NCI-H1105 treated with DMSO at 0.1 percent for 48 hours (cell line): Measurements from ENCODE around the gene TNS4.

Experiments
- DNase-seq: peaks from one replicate; lab custom pipeline; 2025; lab: John Stamatoyannopoulos, UW

Gene TNS4

DNA sequence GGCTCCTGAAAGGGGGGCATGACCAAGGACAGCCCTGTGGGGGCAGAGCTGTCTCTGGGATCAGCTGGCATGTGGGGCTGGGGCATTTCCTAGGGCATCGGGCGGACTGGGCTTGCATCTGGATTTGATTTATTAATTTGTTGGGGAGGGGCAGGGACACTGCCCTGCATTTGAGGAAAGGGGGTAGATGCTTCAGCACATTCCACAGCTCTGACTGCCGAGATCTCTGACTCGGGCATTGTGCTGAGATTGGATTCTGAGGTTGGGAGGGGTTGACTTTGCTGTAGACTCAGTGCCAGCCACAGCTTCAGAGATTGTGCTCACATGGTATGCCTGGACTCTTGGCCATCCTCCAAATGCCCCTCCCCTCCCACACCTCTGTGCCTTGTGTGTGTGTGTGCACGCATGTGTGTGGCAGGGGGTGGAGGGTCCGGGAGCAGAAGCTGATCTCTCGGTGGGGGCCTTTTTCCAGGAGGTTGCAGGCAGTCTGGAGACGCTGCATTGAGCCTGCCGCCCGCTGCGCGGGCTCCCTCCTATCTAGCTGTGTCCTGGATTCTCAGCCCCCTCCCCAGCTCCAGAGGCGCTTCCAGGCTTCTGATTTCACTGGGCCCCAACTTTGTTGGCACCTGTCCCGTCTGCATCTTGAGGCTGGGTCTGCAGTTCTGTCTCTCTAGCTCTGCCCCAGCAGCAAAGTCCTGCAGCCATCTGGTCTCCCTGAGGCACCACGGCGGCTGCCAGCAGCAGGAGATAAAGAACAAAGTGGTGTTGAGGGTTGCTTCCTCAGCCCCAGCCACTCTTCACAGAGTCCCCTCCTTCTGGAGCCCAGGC, 43.2 kb downstream of the TNS4 start:
- DNase-seq: no peak

DNA sequence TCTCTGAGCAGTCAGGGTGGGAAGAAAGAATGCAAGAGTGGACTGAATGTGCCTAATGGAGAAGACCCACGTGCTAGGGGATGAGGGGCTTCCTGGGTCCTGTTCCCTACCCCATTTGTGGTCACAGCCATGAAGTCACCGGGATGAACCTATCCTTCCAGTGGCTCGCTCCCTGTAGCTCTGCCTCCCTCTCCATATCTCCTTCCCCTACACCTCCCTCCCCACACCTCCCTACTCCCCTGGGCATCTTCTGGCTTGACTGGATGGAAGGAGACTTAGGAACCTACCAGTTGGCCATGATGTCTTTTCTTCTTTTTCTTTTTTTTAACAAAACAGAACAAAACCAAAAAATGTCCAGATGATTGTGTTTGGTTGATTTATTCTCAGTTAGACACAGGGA, 44.1 kb downstream of the TNS4 start:
- DNase-seq: no peak

DNA sequence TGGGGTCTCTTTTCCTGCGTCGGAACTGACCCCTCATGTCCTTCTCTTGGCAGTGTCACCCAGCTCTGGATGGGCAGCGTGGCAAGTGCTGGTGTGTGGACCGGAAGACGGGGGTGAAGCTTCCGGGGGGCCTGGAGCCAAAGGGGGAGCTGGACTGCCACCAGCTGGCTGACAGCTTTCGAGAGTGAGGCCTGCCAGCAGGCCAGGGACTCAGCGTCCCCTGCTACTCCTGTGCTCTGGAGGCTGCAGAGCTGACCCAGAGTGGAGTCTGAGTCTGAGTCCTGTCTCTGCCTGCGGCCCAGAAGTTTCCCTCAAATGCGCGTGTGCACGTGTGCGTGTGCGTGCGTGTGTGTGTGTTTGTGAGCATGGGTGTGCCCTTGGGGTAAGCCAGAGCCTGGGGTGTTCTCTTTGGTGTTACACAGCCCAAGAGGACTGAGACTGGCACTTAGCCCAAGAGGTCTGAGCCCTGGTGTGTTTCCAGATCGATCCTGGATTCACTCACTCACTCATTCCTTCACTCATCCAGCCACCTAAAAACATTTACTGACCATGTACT, 44.9 kb downstream of the TNS4 start:
- DNase-seq: no peak

DNA sequence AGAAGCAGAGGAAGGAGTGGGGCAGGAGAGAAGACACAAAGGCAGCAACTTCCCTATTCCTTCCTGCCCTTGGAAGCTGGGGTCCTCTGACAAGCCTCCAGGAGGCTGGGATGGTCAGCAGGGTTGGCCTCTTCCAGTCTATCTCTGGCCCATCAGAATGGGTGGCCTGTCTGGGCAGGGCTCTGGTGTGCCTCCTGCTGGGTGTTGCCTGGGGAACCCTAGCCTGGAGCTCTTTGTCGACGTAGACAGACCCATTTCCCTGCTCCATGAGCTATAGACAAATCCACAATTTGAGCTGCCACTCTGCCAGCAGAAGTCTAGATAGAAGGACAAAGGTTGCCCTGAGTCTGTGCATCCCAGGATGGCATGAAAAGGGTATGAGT, 46.8 kb downstream of the TNS4 start:
- no peak for DNase-seq

DNA sequence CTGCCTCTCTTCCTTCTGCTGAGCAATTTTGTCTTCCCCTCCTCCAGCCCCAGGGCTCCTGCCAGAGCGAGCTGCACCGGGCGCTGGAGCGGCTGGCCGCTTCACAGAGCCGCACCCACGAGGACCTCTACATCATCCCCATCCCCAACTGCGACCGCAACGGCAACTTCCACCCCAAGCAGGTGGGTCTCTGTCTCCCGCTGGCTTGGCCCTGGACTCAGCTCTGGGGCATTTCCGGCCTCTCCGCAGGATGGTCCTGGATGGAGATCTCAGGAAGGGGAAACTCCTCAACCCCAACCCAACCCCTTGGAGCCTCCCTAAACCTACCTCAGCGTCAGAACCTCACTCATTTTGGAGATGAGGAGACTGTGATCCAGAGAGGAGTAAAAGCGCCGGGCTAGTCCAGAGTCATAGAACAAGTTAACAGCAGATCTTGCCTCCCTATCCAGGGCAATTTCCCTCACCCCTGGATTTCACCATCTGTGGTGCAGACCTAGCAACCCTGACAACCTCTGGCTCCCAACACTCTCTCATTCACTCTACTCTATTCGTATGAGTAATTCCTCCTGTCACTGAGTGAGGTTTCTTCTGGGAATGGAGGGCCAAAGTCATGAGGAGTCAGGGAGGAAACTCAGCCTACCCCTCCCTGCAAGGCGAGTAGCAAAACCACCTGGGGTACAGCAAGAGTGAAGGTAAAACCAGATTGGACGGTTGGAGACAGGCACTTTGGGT, 47.4 kb downstream of the TNS4 start:
- DNase-seq: no peak

DNA sequence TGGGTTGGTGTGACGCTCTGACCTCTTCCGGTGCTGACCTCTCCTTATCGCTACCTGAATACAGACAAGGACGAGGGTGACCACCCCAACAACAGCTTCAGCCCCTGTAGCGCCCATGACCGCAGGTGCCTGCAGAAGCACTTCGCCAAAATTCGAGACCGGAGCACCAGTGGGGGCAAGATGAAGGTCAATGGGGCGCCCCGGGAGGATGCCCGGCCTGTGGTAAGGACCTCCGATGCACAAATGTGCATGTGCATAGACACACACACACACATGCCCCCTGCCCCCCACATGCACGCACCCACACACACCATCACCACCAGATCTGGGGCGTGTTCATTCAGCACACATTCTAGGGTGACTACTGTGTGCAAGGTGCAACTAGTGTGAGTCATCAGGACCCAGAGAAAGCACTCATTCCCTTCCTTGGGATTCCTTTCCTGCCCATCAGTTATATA, 48.5 kb downstream of the TNS4 start:
- no peak for DNase-seq

DNA sequence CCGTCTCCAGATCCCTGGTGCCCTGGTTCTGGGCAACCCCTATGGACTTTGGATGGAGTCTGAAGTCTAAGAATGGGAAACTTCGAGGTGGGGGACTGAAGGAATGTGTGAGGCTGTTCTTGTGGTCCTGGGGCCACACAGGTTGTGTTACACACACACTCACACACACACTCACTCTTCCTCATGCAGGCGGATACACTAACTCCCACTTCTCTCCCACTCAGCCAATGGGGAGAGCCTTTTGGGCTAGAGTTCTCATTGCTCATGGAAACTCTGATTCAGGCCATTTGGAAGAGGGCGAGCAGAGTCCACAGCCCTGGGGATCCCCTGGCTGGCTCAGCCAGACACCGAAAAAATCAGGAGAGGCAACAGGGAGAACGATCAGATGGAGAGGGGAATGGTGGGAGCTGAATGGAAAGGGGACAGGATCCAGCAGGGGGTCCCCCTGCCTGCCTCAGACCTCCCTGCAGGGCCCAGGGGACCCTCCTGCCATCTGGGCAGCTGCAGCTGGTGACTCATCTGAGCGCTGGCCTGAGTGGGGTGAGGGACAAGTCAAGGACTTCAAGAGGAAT, 49.1 kb downstream of the TNS4 start:
- DNase-seq: no peak

DNA sequence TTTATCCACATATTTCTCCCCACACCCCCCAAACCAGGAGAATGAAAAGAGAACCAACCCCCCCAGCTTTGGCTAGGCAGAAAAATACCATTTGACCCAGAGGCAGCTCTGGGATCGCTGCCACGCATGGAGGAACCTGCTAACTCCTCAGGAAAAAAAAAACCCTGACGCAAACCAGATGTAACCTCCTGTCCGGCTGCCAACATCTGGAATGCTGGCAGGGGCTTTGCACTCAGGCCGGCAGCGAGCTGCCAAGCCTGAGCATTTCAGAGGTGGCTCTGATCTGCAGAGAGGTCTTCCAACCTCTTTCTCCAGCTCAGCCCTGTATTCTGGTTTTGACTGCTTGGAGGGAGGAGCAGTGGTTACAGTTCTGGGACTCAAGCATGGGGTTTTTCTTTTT, 50.0 kb downstream of the TNS4 start:
- DNase-seq: no peak

DNA sequence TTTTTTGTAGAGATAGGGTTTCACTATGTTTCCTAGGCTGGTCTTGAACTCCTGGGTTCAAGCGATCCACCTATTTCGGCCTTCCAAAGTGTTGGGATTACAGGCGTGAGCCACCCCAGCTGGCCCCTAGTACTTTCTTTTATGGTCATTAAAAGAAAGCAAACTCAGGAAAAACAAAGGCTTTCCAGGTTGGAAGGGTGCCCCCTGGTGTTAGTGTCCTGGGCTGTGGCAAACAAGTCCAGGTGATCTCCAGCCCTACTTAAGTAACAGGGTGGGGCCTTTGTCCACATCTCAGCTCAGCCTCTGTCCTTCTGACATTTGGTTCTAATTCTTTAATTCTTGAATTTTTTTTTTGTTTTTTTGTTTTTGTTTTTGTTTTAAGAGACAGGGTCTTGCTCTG, 51.2 kb downstream of the TNS4 start:
- DNase-seq: peak; percentile 16

DNA sequence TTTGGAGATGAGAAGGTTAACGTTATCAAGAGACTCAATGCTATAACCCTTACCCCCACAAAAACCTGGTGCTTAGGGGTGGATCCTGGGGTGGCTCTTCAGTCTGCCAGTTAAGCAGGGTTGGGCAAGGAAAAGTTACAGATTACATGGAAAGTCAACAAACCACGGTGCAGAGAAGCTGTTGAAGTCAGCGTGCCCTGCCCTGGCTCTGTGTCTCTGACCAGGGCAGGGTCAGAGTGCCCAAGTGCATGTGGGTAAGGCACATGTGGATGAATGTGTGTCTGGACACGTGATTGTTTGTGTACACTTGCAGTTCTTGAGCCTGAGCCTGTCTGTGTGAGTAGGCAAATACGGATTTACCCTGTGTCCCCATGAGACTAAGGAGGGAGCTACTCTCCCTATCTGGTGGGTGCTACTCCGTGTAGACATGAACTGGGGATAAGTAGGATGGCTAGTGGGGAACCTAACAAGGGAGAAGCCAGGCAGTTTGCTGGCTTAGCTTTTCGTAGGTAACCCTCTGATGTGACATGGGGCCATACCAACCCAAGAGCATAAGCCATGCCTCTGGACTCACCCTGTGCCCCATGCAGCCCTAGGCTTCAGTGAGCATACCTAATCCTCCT, 52.7 kb downstream of the TNS4 start:
- DNase-seq: no peak

DNA sequence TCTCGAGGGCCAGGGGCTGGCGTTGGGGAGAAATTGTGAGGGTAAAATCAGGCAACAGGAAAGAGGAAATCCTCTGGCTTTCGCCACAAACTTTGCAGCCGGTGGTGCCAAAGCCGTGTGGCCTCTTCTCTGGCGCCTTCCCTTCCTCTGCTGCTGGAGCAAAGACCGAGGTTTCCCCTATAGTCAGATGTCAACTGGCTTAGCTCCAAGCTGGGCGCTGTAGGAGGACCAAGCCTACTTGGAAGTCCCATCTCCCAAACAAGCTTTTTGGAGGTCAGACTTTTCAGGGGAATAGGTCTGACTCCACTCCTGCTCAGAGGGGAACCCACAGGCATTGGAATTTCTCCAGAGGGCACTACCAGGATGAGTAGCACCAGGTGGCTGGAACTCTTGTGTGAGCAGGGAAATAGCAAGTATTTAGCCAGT, 53.2 kb downstream of the TNS4 start:
- DNase-seq: no peak

DNA sequence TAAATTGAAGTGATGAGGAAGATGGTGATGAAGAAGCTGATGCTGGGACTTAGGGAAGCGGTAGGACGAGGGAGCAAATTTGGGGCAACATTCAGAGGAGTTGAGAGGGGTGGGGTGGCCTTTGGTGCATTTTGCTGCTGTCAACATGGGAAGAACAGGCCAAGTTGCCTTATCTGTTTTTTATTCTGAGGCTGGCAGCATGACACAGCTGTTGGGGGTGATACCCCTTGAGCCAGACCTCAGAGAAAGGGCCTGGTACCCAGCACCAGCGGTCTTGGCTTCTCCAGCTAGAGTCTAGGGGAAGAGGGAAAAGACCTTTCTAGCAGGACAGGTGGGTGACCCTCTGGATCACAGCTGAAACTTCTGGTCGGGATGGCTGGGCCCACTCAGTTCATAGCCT, 53.6 kb downstream of the TNS4 start:
- no peak for DNase-seq

DNA sequence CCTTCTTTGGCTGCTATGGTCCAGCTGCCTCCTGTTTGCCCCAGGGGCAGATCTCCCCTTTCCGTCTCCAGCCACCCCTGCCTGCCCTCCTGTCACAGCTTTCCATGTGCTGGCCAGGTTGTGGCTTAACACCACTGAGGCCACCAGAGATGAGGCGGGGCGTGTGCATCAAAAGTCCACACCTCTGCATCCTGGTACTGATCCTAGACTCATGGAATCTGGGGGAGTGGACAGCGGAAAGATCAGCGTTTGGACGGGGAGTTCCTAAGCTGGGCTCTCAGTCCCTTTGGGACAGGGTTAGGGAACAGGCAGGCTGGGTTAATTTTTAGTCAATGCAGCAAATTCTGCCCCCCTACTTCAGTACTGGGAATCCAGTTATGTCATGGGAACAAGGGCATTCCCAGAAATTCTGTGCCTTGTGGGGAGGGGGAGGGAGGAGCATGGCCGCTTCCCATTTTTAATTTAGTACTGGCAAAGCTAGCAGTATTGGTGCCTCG, 54.2 kb downstream of the TNS4 start:
- DNase-seq: no peak

DNA sequence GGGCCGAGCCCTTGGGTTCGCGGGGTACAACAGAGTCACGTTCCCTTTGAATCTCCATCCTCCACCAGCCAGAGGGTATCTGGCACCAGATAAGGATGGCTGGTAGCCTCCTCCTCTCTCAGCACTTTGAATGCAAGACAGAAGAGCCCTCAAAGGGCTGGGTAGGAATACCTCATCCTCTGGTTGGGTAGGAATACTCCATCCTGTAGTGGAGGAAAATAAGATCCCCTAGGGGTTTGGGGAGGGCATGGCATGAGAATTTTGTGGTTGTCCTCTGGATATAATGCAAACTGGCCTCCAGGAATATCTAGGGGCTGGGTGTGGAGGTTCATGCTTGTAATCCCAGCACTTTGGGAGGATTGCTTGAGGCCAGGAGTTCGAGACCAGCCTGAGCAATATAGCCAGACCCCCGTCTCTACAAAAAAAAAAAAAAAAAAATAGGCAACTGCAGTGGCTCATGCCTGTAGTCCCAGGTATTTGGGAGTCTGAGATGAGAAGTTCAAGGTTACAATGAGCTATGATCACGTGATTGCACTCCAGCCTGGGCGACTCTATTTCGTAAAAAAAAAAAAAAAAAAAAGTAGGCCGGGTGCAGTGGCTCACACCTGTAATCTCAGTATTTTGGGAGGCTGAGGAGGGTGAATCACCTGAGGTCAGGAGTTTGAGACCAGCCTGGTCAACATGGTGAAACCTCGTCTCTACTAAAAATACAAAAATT, 55.5 kb downstream of the TNS4 start:
- DNase-seq: no peak

DNA sequence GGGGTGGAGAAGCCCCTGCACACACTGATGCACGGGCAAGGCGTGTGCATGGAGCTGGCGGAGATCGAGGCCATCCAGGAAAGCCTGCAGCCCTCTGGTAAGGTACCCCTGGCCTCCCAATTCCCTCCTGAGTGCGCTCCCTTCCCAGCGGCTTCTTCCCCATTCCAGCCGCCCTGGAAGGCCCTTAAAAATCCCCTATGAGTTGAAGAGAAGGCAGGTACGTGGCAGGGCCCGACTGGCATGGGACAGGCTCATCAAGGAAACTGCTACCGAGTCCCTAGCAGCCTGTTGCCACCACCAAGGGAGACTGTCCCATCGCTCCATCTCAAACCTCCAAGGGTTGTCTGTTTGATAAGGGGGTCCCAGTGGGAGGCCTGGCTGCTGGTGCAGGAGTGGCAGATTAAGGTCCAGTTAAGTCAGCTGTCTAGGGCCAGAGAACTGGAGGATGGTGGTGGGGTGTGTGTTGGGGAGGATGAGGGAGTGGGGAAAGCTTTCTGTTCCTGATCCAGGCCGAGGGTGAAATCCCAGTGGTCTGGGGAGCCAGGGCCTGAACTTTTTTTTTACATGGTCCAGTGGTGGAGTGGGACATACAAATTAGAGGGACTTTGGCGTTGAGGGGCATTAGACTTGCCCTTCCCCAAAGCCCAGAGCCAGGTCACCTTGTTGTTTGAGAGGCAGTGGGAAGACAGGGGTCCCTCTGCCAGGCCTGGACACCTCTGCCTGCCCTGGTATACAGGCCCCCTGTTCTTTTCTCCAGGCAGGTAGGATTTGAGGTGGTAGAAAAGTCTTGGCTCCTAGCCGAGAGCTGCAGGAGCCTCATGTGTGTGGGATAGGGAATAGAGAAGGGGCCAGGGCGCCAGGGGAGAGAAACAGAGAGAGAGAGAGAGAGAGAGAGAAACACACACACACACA, 57.2 kb downstream of the TNS4 start:
- DNase-seq: no peak

DNA sequence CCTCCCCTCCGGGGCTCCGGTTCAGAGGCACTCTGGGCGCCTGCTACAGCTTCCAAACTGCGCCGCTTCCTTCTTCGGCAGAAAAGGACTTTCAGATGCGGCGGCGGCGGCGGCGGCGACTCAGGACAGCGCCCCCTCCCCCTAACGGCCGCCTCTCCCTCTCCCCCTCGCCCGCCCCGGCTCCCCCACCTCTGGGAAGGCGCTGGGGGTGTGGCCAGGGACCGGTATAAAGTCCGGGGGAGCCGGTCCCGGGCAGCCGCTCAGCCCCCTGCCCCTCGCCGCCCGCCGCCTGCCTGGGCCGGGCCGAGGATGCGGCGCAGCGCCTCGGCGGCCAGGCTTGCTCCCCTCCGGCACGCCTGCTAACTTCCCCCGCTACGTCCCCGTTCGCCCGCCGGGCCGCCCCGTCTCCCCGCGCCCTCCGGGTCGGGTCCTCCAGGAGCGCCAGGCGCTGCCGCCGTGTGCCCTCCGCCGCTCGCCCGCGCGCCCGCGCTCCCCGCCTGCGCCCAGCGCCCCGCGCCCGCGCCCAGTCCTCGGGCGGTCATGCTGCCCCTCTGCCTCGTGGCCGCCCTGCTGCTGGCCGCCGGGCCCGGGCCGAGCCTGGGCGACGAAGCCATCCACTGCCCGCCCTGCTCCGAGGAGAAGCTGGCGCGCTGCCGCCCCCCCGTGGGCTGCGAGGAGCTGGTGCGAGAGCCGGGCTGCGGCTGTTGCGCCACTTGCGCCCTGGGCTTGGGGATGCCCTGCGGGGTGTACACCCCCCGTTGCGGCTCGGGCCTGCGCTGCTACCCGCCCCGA, 58.0 kb downstream of the TNS4 start, which contains the start of gene IGFBP4:
Gene IGFBP4, plus strand, starts transcription at position 255 of the 792 bp plus-strand sequence. Its CDS starts 286 bp downstream, at position 541.
- peak; percentile 50 for DNase-seq

DNA sequence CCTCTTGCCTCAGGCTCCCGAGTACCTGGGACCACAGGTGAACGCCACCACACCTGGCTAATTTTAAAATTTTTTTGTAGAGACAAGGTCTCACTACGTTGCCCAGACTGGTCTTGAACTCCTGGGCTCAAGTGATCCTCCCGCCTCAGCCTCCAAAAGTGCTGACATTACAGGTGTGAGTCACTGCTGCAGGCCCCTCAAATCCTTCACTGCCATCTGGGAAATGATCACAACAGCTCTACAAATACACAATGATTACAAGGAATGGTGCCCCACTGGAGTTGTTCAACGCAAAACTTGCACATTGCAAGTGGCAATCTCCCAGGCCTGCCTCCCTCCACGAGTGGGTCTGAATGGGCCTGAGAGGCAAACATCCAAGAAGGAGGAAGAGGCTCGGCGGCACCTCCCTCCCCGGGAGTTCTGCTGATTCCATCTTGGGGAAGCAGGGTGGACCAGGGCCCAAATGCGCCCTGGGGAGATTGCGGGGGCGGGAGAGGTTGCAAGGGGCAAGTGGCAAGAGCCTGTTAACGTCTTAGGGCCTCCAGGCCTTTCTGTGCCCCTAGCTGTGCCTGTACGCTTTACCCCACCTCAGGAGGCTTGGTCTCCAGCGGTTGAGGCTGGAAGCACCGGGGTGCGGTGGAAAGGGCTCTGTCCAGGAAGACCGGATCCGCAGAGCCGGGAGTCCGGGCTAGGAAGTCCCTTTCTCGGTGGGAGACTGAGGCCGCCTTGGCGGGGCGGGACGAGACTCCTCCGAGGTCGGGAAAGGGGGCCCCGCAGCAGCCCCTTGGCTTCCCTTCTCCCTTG, 58.8 kb downstream of the TNS4 start:
- no peak for DNase-seq

DNA sequence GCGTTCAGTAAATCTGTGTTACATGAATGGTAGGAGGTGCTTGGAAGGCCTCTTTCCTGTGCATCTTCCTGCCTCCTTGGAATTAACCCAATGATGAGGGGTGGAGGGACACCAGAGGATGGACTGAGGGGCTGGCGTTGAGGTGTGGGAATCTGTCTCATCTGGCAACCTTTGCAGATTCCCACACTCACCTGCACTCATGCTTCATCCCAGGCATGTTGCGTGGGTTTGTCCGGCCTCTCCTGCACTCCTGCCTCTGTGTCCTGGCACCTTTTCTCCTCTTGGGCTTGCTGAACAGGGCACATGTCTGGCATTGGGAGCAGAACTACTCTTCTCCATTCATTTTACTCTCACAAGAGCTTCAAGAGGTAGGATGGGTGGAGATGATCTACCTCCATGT, 61.3 kb downstream of the TNS4 start:
- no peak for DNase-seq
